GM21529 (cell line): ENCODE results near the gene PHLDA3.

ENCODE experiments used
- ATAC-seq: cut with Tn5 transposase; IDR thresholded peaks from one replicate; pipeline ENCODE4 v1.9.1; 2021; ENCODE audit not compliant: unreplicated experiment

The PHLDA3 gene

GRCh38 chr1:201466492-201466891 is 2.5 kb downstream of the PHLDA3 start:
- no peak for ATAC-seq

- ATAC-seq: no peak
These were observed 3.2 kb downstream of the PHLDA3 start for GRCh38 chr1:201465698-201466290.

- no peak for ATAC-seq
These were observed 5.9 kb downstream of the PHLDA3 start for GRCh38 chr1:201463071-201463552.

- ATAC-seq: no peak
These were observed 7.1 kb downstream of the PHLDA3 start for GRCh38 chr1:201461645-201462441.

GRCh38 chr1:201460814-201461644 is 8.0 kb downstream of the PHLDA3 start:
- no peak for ATAC-seq

GRCh38 chr1:201459775-201460174 is 9.2 kb downstream of the PHLDA3 start:
- no peak for ATAC-seq

- no peak for ATAC-seq
These were observed 9.9 kb downstream of the PHLDA3 start for GRCh38 chr1:201459052-201459451.

- ATAC-seq: no peak
These were observed 11.5 kb downstream of the PHLDA3 start for GRCh38 chr1:201457508-201457960.

GRCh38 chr1:201456499-201457309 is 12.3 kb downstream of the PHLDA3 start:
- ATAC-seq: no peak

GRCh38 chr1:201455098-201455497 is 13.9 kb downstream of the PHLDA3 start:
- no peak for ATAC-seq

GRCh38 chr1:201454608-201455007 is 14.4 kb downstream of the PHLDA3 start:
- ATAC-seq: no peak

GRCh38 chr1:201452866-201453265 is 16.1 kb downstream of the PHLDA3 start:
- no peak for ATAC-seq

- ATAC-seq: no peak
These were observed 18.2 kb downstream of the PHLDA3 start for GRCh38 chr1:201450721-201451291.

GRCh38 chr1:201448990-201449389 is 20.0 kb downstream of the PHLDA3 start:
- ATAC-seq: no peak

- peak; percentile 88 for ATAC-seq
These were observed 20.8 kb downstream of the PHLDA3 start for GRCh38 chr1:201447903-201448871.

- no peak for ATAC-seq
These were observed 23.7 kb downstream of the PHLDA3 start for GRCh38 chr1:201445310-201445709.

GRCh38 chr1:201444792-201445191 is 24.2 kb downstream of the PHLDA3 start:
- no peak for ATAC-seq

- ATAC-seq: no peak
These were observed 25.2 kb downstream of the PHLDA3 start for GRCh38 chr1:201443747-201444146.

GRCh38 chr1:201436969-201437368 is 32.0 kb downstream of the PHLDA3 start:
- ATAC-seq: no peak
